ENCODE results near the gene SDHA. TPM values are rescaled to one million over a fixed set of nuclear protein-coding genes. Genes with fewer than 3 reads are reported as not detected.

Gene SDHA
- total and polyA plus RNA-seq, 7 experiments from 2014 or later, result 120 to 205 (median 160) TPM

GRCh38 chr5:203246-203930 lies 14.7 kb upstream of the SDHA start:
- H3K36me3 ChIP-seq (ENCODE audit: control insufficient read depth in 2 of 3, insufficient read depth in 3 of 3, low read length in 3 of 3), result peaks cover 0 to 52% (median 0%) of the 10 kb centered on the region in 3 experiments
- no peak overlapping the region for H3K27ac Mint-ChIP-seq
- H3K4me3 Mint-ChIP-seq, result no peak overlapping the region
- H3K27me3 Mint-ChIP-seq, result no peaks in the 10 kb centered on the region
- peaks cover 0 to 32% (median 18%) of the 10 kb centered on the region in 5 donors for H3K36me3 Mint-ChIP-seq
- ATAC-seq (no peak), DNase-seq (no peak)
- H3K27ac ChIP-seq (ENCODE audit: low read depth, low read length), result no peak overlapping the region
- POLR2A ChIA-PET, result interaction anchor here (1.3 kb wide), 1 partner anchor 15 kb away, joined by 5 read pairs; the partner anchor contains the start of genes CCDC127 and SDHA
- intact Hi-C loops (cut with micrococcal nuclease), result no loop called here
- CTCF ChIA-PET, result no interaction called here
- H3K4me1 Mint-ChIP-seq, result peaks cover 2 to 16% (median 9%) of the 10 kb centered on the region in 7 donors
- no peaks in the 10 kb centered on the region for H3K9me3 ChIP-seq (ENCODE audit: control insufficient read depth in 2 of 3, low read length in 3 of 3)
- H3K9me3 Mint-ChIP-seq, result no peaks in the 10 kb centered on the region
- H3K4me3 ChIP-seq (ENCODE audit: low read length), result no peak overlapping the region
- no peaks in the 10 kb centered on the region for H3K4me1 ChIP-seq (ENCODE audit: control insufficient read depth in 2 of 2, insufficient read depth in 2 of 2, low read length in 2 of 2)
- H3K27me3 ChIP-seq (ENCODE audit: control insufficient read depth in 2 of 2, insufficient read depth in 2 of 2, low read length in 2 of 2), result no peaks in the 10 kb centered on the region

GRCh38 chr5:204001-204400 lies 14.1 kb upstream of the SDHA start:
- POLR2A ChIA-PET, result no interaction called here
- H3K4me3 Mint-ChIP-seq, result no peak overlapping the region
- no peak for DNase-seq

GRCh38 chr5:204462-204861 lies 13.7 kb upstream of the SDHA start:
- DNase-seq, result no peak
- no peak overlapping the region for H3K4me3 ChIP-seq (ENCODE audit: low read length)
- Mint-ChIP-seq H3K36me3 (peaks cover 0 to 32% (median 18%) of the 10 kb centered on the region in 5 donors), H3K27ac (no peak overlapping the region), H3K9me3 (no peaks in the 10 kb centered on the region), H3K27me3 (no peaks in the 10 kb centered on the region), H3K4me3 (no peak overlapping the region), H3K4me1 (peaks cover 5 to 20% (median 11%) of the 10 kb centered on the region in 7 donors)
- intact Hi-C loops (cut with micrococcal nuclease), result no loop called here
- ATAC-seq, result no peak
- H3K4me1 ChIP-seq (ENCODE audit: control insufficient read depth in 2 of 2, insufficient read depth in 2 of 2, low read length in 2 of 2), result no peaks in the 10 kb centered on the region
- POLR2A ChIA-PET, result no interaction called here
- H3K27ac ChIP-seq (ENCODE audit: low read depth, low read length), result no peak overlapping the region
- H3K9me3 ChIP-seq (ENCODE audit: control insufficient read depth in 2 of 3, low read length in 3 of 3), result no peaks in the 10 kb centered on the region
- CTCF ChIA-PET, result no interaction called here
- peaks cover 0 to 52% (median 0%) of the 10 kb centered on the region in 3 experiments for H3K36me3 ChIP-seq (ENCODE audit: control insufficient read depth in 2 of 3, insufficient read depth in 3 of 3, low read length in 3 of 3)
- no peaks in the 10 kb centered on the region for H3K27me3 ChIP-seq (ENCODE audit: control insufficient read depth in 2 of 2, insufficient read depth in 2 of 2, low read length in 2 of 2)

More at GRCh38 chr5:204001-204400, 14.1 kb upstream of the SDHA start:
- Histone ChIP-seq H3K27ac (ENCODE audit: low read depth, low read length) (no peak overlapping the region), H3K27me3 (ENCODE audit: control insufficient read depth in 2 of 2, insufficient read depth in 2 of 2, low read length in 2 of 2) (no peaks in the 10 kb centered on the region), H3K36me3 (ENCODE audit: control insufficient read depth in 2 of 3, insufficient read depth in 3 of 3, low read length in 3 of 3) (peaks cover 0 to 52% (median 0%) of the 10 kb centered on the region in 3 experiments), H3K4me3 (ENCODE audit: low read length) (no peak overlapping the region), H3K9me3 (ENCODE audit: control insufficient read depth in 2 of 3, low read length in 3 of 3) (no peaks in the 10 kb centered on the region), H3K4me1 (ENCODE audit: control insufficient read depth in 2 of 2, insufficient read depth in 2 of 2, low read length in 2 of 2) (no peaks in the 10 kb centered on the region)
- Mint-ChIP-seq H3K4me1 (peaks cover 5 to 19% (median 10%) of the 10 kb centered on the region in 7 donors), H3K27me3 (no peaks in the 10 kb centered on the region), H3K9me3 (no peaks in the 10 kb centered on the region), H3K27ac (no peak overlapping the region), H3K36me3 (peaks cover 0 to 32% (median 18%) of the 10 kb centered on the region in 5 donors)
- intact Hi-C loops (cut with micrococcal nuclease), result no loop called here
- ATAC-seq, result no peak
- CTCF ChIA-PET, result no interaction called here

DNA sequence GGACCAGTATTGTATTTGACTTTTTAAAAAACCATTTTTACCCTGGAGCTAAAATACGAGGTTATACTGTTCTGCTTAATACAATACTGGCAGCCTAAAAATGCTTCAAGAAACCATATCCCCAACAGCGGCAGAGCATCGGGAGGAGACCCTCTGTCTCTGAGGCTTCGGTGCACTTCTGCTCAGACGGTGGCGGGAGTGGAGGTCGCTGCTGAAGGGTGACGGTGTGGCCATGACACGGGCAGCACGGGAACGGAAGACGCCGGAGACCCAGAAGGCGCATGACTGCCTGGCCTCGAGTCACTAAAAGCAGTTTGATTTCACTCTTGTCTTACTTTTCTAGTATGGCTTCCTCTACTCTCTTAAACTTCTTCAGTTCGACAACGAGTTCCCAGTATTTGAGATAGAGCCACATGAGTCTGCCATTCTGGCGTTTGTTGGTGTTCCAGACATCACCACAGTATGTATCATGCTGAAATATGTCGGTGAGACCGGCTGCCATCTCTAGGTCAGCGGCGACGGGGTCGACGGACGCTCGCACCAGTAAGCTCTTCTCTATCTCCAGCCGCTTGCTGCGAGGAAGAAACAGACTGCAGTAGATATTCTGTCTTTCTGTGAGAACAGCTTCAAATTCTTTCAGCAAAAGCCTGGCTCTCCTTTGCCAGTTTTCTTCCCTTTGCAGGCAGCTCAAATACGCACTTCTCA lies 13.0 kb upstream of the SDHA start:
- intact Hi-C loops (cut with micrococcal nuclease), result no loop called here
- peaks cover 0 to 52% (median 0%) of the 10 kb centered on the region in 3 experiments for H3K36me3 ChIP-seq (ENCODE audit: control insufficient read depth in 2 of 3, insufficient read depth in 3 of 3, low read length in 3 of 3)
- no peaks in the 10 kb centered on the region for H3K27me3 Mint-ChIP-seq
- no peak overlapping the region for H3K4me3 ChIP-seq (ENCODE audit: low read length)
- ATAC-seq (no peak), DNase-seq (no peak)
- peaks cover 10 to 26% (median 18%) of the 10 kb centered on the region in 7 donors for H3K4me1 Mint-ChIP-seq
- POLR2A ChIA-PET, result no interaction called here
- H3K9me3 ChIP-seq (ENCODE audit: control insufficient read depth in 2 of 3, low read length in 3 of 3), result no peaks in the 10 kb centered on the region
- no peaks in the 10 kb centered on the region for H3K9me3 Mint-ChIP-seq
- no peak overlapping the region for H3K4me3 Mint-ChIP-seq
- CTCF ChIA-PET, result no interaction called here
- peaks cover 0 to 36% (median 18%) of the 10 kb centered on the region in 5 donors for H3K36me3 Mint-ChIP-seq
- no peak overlapping the region for H3K27ac Mint-ChIP-seq
- H3K27ac ChIP-seq (ENCODE audit: low read depth, low read length), result no peak overlapping the region
- H3K27me3 ChIP-seq (ENCODE audit: control insufficient read depth in 2 of 2, insufficient read depth in 2 of 2, low read length in 2 of 2), result no peaks in the 10 kb centered on the region
- no peaks in the 10 kb centered on the region for H3K4me1 ChIP-seq (ENCODE audit: control insufficient read depth in 2 of 2, insufficient read depth in 2 of 2, low read length in 2 of 2)

- H3K27me3 ChIP-seq (ENCODE audit: control insufficient read depth in 2 of 2, insufficient read depth in 2 of 2, low read length in 2 of 2), result no peaks in the 10 kb centered on the region
- peaks cover 0 to 40% (median 18%) of the 10 kb centered on the region in 5 donors for H3K36me3 Mint-ChIP-seq
- H3K27ac ChIP-seq (ENCODE audit: low read depth, low read length), result no peak overlapping the region
- ChIA-PET POLR2A (no interaction called here), CTCF (no interaction called here)
- ATAC-seq, result no peak
- no peaks in the 10 kb centered on the region for H3K4me1 ChIP-seq (ENCODE audit: control insufficient read depth in 2 of 2, insufficient read depth in 2 of 2, low read length in 2 of 2)
- H3K9me3 Mint-ChIP-seq, result no peaks in the 10 kb centered on the region
- H3K27ac Mint-ChIP-seq, result no peak overlapping the region
- no peaks in the 10 kb centered on the region for H3K9me3 ChIP-seq (ENCODE audit: control insufficient read depth in 2 of 3, low read length in 3 of 3)
- H3K4me1 Mint-ChIP-seq, result peaks cover 14 to 30% (median 22%) of the 10 kb centered on the region in 7 donors
- peaks cover 0 to 52% (median 0%) of the 10 kb centered on the region in 3 experiments for H3K36me3 ChIP-seq (ENCODE audit: control insufficient read depth in 2 of 3, insufficient read depth in 3 of 3, low read length in 3 of 3)
- no peaks in the 10 kb centered on the region for H3K27me3 Mint-ChIP-seq
- intact Hi-C loops (cut with micrococcal nuclease), result no loop called here
- no peak overlapping the region for H3K4me3 Mint-ChIP-seq
- DNase-seq, result no peak
- no peak overlapping the region for H3K4me3 ChIP-seq (ENCODE audit: low read length)
These were observed 11.7 kb upstream of the SDHA start for GRCh38 chr5:206406-206805.

GRCh38 chr5:206927-207536 lies 11.1 kb upstream of the SDHA start:
- Histone ChIP-seq H3K4me3 (ENCODE audit: low read length) (no peak overlapping the region), H3K36me3 (ENCODE audit: control insufficient read depth in 2 of 3, insufficient read depth in 3 of 3, low read length in 3 of 3) (peaks cover 0 to 52% (median 0%) of the 10 kb centered on the region in 3 experiments), H3K4me1 (ENCODE audit: control insufficient read depth in 2 of 2, insufficient read depth in 2 of 2, low read length in 2 of 2) (no peaks in the 10 kb centered on the region), H3K27ac (ENCODE audit: low read depth, low read length) (no peak overlapping the region), H3K9me3 (ENCODE audit: control insufficient read depth in 2 of 3, low read length in 3 of 3) (no peaks in the 10 kb centered on the region), H3K27me3 (ENCODE audit: control insufficient read depth in 2 of 2, insufficient read depth in 2 of 2, low read length in 2 of 2) (no peaks in the 10 kb centered on the region)
- ATAC-seq, result no peak
- CTCF ChIA-PET, result no interaction called here
- H3K4me3 Mint-ChIP-seq, result no peak overlapping the region
- H3K27ac Mint-ChIP-seq, result peak overlapping the region in 3 of 9 donors; percentile 26 to 58 (median 43)
- H3K4me1 Mint-ChIP-seq, result peaks cover 14 to 30% (median 20%) of the 10 kb centered on the region in 7 donors
- POLR2A ChIA-PET, result no interaction called here
- no peaks in the 10 kb centered on the region for H3K9me3 Mint-ChIP-seq
- intact Hi-C loops (cut with micrococcal nuclease), result no loop called here
- peaks cover 0 to 40% (median 18%) of the 10 kb centered on the region in 5 donors for H3K36me3 Mint-ChIP-seq
- no peaks in the 10 kb centered on the region for H3K27me3 Mint-ChIP-seq
- DNase-seq, result no peak
